H1 (cell line): ENCODE data around the gene SLIT3.

Source experiments
- CHD1 ChIP-seq: IDR thresholded peaks from 2 replicates; pipeline ENCODE4 v1.6.1; 2012; ENCODE audit warnings: low read depth, low read length, improper control_type of control experiment
- KDM5A ChIP-seq: fragments of 200-600 bp; IDR thresholded peaks from 2 replicates; pipeline ENCODE4 v1.7.1; 2012; ENCODE audit warnings: mild to moderate bottlenecking, low read length, inconsistent platforms, mixed read lengths
- RFX5 ChIP-seq: IDR thresholded peaks from 2 replicates; pipeline ENCODE4 v1.6.1; 2011; ENCODE audit warnings: low read depth, low read length, improper control_type of control experiment, borderline replicate concordance
- SAP30 ChIP-seq: fragments of 300-600 bp; sonication (generic); IDR thresholded peaks from 2 replicates; pipeline ENCODE4 v1.7.1; 2012; ENCODE audit warnings: low read length, moderate library complexity, mild to moderate bottlenecking, inconsistent platforms; ENCODE audit not compliant: insufficient read depth, insufficient replicate concordance
- TCF12 ChIP-seq: IDR thresholded peaks from 2 replicates; pipeline ENCODE4 v1.6.1; 2011; ENCODE audit warnings: low read depth, mild to moderate bottlenecking, low read length
- TEAD4 ChIP-seq: IDR thresholded peaks from 2 replicates; pipeline ENCODE4 v1.6.1; 2012; ENCODE audit warnings: low read depth, low read length, inconsistent platforms, mixed read lengths
- YY1 ChIP-seq: IDR thresholded peaks from 2 replicates; pipeline ENCODE4 v1.6.1; 2011; ENCODE audit warnings: low read depth, mild to moderate bottlenecking, low read length

DNA sequence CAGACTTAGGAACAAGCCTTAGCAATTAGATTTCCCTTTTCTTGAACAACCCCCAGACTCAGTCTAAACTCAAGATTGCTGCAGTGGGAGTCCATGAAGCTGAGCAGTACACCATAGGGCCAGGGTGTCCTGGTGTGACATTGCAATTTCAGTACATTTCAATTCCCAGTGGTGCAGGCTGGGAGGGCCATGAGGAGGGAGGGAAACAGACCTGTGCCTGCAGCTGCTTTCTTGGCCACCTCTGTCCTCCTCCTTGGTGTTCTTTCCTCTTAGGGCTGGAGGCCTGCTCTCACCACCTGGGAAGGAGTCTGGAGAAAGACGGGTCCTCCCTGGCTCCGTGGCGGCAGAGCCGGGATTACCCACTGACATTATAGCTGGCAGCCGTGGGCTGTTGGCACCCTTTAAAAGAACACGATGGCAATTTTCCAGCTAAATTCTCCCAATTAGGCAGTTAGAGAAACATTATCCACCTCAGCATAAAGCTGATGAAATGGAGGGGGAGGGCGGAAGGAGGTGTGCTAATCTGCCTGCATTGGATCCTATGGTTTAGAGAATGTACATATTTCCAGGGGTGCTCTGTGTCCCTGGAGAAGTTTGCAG is 186.4 kb downstream of the SLIT3 start:
- no peak for TF ChIP-seq YY1
- TF ChIP-seq SAP30: no peak
- TF ChIP-seq CHD1: no peak
- no peak for TF ChIP-seq KDM5A
- no peak for TF ChIP-seq TCF12
- no peak for TF ChIP-seq RFX5
- TF ChIP-seq TEAD4: no peak
